Fibroblast of lung (primary cell): ENCODE data around the gene SLC35F4.

Source experiments
- CTCF ChIP-seq, 2 donors: IDR thresholded peaks in 1 of 2; conservative IDR thresholded peaks in 1 of 2; 1 replicate in 1 of 2; 2 replicates in 1 of 2; pipeline ENCODE4 v1.5.1; 2011 to 2012; ENCODE audit warnings: low read length in 2 of 2, control low read depth in 1 of 2, inconsistent platforms in 1 of 2, low read depth in 1 of 2, mild to moderate bottlenecking in 1 of 2
- EZH2 ChIP-seq: IDR thresholded peaks from 2 replicates; pipeline ENCODE4 v1.5.1; 2012; ENCODE audit warnings: low read length, control low read depth, mild to moderate bottlenecking; ENCODE audit errors: missing control alignments

- TF ChIP-seq CTCF (conservative IDR thresholded peaks at IDR 0.05 in 1 of 2, IDR thresholded peaks at IDR 0.05 in 1 of 2; ENCODE audit: low read depth in 1 of 2, low read length in 2 of 2) = no peak
- no peak for TF ChIP-seq EZH2
These were observed 208.4 kb downstream of the SLC35F4 start for GRCh38 chr14:57657487-57657886.
